A172 (cell line): Measurements from ENCODE around the gene ARHGAP22. TPM values are rescaled to one million over a fixed set of nuclear protein-coding genes. Genes with fewer than 3 reads are reported as not detected.

Experiments
- DNase-seq: peaks from one replicate; pipeline ENCODE4 v3.0.0-alpha.2; 2015; ENCODE audit warnings: low spot score
- total RNA-seq: library from RNA; depleted of rRNA; stranded (reverse); fragments of >200 nt; shearing (Covaris generic); gene quantifications from 2 replicates; pipeline ENCODE4 v1.2.3, GENCODE V29; 2014

Gene ARHGAP22
- total RNA-seq, 1 experiment from 2014 or later: 8.2 TPM

DNA sequence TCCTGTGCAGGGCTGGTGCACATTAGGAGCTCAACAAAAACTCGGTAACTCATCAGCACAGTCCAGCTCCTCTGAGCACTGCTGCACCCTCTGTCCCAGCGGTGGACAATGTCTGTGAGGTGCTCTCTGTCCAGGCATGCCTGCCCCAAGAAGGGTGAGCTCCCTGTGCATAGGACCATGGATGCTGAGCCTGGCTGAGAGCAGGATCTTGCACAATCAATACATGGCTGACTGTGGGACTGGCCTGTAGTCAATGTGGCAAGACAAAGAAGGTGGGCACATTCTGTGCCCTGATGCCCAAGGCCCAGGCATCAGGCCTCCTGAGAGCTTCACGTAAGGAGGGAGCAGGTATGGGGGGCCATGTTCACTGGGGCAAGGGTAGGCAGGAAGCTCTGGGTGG lies 17.1 kb downstream of the ARHGAP22 start:
- no peak for DNase-seq

DNA sequence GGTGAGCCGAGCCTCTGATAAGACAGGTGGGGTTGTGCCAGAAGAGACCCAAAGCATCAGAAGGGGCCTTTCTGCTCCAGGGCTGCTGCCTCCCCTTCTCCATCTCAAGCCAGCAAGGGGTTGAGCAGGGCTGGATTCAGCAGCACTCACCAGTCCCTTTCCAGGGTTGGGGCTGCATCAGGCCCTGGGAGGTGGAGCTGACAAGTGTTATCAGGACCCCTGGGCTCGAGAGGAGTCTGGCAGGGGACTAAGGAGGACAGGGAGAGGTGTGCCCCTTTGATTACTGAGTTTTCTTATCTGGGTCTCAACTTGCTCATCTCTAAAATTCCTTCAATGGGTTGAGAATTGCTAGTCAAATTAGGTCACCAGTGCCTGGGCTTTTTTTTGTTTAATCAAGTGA lies 17.8 kb downstream of the ARHGAP22 start:
- DNase-seq: no peak

DNA sequence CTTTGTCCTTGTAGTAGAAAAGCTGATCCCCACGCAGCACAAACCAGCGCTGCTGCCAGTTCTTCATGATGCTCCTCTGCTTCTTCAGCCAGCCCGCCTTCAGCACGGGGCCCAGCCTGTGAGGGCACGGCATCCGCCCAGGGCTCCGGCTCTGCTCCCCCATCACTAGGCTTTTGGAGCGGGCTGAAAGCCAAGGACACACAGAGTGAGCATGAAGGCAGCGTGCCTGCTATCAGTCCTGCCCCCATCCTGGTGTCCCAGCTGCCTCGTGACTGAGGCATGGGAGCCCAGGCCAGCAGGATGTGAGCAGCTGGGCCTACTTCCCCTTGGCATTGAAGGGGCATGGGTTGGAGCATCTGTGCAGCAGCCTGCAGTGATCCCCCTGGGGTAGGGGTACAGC lies 21.9 kb downstream of the ARHGAP22 start:
- DNase-seq: no peak

DNA sequence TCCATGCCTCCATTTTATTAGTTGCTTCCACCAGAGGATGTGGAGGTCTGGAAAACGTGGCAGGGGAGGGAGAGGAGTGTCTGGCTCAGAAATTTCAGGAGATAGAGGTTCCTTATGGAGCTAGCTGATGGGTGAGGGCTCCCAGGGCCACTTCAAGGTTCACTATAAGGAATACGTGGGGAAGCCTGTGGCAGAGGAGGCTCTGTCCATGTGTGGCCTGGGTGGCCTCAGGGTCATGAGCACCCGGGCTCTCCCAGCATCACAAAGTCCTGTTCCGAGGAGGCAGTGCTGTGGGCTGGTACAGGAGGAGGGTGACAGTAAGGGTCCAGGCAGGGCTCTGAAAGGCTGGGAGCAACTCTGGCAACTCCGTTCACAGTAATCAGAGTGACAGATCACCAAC lies 24.6 kb downstream of the ARHGAP22 start:
- no peak for DNase-seq

DNA sequence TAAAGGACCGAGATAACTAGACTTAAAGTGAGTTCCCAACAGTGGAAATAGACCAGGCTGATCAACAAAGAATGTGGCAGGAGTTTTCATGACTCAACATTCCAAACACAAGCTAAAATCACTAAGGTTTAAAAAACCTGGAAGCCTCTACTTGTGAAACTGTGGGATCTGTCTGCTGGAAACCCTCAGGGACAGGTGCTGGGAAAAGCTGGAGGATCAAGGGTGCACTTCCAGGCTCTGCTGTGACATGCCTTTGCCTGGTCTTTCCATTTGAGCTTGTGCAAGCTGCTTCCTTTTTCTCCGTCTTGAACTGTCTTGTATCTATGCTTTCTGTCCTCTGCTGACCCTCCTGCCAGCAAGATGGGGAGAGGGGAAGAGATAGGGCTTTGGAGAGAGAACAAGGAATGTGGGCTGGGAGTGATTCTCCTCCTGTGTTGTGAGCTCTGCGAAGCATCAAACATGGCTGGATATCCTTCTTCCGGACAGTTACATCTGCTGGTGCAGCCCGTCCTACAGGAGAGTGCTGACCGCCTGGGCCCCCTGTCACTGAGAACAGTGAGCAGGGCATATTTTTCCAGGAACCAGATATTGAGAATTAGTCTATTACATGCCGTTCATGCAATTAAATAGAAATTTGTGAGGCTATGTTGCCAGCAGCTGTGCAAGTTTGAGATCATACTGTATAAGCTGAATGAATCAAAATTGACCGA lies 25.5 kb downstream of the ARHGAP22 start:
- DNase-seq: peak; percentile 10

DNA sequence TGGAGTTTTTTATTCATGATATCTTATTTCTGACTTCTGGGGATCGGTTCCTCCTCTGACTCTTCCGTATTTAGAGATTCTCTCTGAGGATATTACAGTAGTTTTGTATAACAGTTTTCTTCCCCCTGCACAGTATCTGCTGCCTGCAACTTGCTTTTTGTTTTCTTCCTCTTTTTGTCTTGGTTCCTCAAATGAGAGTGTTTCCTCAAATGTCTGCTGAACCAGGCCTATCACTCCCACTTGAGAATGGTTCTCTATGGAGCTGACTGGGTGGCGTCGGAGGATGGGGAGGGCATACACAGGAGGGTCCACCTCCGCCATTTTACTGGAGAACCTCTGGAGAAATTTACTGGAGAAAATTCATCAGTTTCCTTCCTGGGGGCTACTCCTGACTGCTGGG lies 27.7 kb downstream of the ARHGAP22 start:
- no peak for DNase-seq

DNA sequence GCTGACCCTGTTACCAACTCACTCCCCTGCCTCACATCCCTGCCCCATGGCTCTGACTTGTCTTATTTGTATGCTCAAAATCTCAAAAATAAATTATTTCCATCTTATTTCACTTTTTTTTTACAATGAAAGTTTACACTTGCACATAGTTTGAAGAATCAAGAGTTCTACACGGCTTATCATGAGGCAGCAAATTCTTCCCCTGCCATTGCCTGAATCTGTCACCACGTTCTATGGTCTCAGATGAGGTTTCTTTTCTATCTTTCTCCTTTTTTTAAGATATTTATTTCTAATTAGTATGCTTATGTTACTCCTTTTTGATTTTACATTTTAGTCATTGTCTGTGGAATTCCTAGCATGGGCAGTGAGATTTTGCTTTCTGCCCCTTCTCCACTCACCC lies 28.4 kb downstream of the ARHGAP22 start:
- DNase-seq: no peak

DNA sequence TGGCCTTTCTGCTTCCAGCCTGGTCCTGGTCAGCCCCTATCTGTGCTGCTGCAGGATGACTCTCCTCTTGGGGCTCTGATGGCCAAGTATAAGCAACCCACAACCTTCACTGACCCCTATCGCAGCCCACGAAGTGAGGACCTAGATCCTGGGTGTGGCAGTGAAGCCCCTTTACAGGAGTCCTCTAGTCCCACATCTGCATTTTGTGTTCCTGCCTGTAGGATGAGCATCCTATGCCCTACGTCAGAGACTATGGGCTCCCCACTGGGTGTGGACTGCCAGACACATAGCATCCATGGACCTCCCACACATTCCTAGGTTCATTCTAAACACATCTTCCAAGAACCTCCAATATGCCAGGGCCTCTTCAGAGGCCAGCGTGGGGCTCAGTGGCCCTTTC lies 29.0 kb downstream of the ARHGAP22 start:
- no peak for DNase-seq

DNA sequence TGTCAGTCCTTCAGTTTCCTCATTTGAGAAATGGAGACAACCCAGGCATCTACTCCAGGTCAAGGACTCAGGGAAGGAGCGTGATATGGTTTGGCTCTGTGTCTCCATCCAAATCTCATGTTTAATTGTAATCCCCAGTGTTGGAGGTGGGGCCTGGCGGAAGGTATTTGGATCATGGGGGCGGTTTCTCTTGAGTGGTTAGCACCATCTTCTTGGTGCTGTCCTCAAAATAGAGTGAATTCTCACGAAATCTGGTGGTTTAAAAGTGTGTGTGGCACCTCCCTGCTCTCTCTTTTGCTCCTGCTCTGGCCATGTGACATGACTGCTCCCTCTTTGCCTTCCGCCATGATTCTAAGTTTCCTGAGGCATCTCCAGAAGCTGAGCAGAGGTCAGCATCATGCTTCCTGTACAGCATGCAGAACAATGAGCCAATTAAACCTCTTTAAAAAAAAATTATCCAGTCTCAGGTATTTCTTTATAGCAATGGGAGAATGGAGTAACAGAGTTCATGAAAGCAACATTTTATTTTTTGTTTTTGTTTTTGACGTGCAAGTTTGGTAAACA lies 30.0 kb downstream of the ARHGAP22 start:
- DNase-seq: no peak

DNA sequence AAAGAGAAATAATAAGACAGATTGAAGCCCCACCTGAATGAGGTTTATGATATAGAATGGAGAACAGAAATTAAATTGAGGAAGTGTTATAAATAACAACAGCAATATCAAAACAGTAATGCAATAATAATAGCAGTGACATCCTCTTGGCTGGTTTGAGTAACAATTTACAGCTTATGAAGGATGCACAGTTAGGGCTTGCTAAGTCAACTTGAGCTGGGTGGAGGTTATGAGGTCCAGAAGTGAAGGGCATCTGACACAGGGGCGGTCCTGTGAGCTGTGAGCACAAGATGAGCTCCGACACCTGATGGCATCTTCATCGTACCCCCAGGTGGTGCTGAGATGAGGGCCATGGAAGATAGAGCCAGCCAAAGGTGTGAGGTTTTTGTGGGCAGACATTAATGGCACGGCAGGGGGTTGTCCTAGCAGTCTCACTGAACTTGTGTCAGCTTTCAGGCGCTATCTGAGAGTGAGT lies 30.5 kb downstream of the ARHGAP22 start:
- no peak for DNase-seq

DNA sequence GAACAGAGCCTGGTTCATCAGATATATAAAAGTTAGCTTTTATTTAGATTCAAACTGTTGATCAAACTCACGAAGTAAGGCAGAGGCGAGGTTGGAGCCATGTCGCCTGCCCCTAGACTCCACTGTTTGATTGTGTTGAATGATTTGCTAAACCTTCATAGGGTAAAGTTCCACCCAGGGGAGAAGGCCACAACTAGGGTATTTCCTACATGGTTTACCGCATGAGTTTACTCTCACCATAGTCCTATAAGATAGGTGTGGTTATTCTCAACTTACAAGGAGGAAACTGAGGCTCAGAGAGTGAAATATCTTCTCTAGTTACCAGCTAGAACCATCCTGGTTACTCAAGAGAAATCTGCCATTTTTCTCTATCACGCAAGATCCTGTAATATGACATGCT lies 31.8 kb downstream of the ARHGAP22 start:
- no peak for DNase-seq

DNA sequence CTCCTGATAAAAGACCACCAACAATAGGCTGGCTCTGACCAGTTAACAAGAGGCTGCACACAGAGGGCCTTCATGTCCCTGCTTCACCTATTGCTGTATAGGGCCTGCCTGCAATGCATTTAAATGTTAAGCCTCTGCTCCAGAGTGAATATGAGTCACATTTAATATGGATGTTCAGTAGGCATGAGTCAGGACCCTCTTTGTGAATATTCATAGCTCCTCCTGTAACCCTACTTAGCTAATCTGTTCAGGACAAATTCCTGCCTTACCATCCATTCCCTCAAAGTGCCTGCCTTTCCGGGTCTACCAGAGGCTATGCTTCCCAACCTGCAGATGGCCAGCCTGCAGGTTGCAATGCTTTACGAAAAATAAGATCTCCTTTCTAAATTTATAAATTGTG lies 32.5 kb downstream of the ARHGAP22 start:
- DNase-seq: peak; percentile 56

DNA sequence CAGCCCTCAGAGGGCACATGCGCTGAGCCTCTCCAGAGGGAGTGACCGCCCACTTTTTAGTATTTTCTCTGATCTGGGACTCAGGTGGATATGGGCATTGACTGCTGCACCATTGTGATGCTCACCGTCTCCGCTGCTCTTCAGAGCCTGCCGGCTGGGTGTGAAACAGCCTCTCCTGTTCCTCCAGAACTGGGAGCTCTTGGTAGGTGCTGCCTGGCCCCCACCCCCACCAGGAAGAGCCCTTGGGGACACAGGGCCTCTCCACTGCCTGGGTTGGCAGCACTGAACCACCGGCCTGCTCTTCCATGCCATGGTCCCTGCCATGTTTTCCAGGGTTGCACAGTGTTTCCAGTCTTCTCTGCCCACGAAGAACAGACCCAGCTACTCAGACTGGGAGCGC lies 36.3 kb downstream of the ARHGAP22 start:
- no peak for DNase-seq

DNA sequence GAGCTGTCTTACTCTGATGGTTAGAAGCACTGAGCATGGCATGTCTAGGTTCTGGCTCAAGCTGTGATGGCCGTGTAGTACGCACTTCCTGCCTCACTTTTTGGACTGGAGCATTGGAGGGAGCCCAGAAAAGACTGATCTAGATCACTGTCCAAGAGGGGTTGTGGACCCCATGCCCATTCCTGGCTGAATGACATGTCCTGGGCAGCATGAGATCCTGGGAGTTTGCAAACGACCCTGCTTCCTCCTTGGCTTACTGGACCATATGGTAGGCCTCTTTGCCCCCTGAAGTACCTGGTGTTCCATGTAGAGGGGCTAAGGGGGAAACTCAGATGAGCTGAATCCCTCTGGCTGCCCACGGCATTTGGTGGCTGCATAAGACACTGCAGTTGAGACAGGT lies 36.7 kb downstream of the ARHGAP22 start:
- DNase-seq: no peak

DNA sequence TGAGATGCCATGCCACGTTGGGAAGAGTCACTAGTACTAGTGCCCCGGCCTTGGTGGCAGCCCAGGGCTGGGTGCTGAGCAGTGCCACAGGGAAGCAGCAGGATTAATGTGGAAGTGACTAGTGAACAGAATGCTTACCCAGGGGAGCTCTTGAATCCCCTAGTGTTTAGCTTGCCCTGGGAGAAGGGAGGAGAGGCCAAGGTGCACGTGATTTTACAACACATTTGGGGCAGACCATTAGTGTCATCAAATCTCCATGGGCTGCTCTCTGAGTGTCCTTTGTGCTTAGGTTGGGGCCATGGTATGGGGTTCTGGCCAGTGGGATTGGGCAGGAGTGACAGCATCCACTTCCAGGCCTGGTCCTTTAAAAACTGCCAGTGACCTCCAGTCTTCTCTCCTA lies 37.5 kb downstream of the ARHGAP22 start:
- DNase-seq: no peak

DNA sequence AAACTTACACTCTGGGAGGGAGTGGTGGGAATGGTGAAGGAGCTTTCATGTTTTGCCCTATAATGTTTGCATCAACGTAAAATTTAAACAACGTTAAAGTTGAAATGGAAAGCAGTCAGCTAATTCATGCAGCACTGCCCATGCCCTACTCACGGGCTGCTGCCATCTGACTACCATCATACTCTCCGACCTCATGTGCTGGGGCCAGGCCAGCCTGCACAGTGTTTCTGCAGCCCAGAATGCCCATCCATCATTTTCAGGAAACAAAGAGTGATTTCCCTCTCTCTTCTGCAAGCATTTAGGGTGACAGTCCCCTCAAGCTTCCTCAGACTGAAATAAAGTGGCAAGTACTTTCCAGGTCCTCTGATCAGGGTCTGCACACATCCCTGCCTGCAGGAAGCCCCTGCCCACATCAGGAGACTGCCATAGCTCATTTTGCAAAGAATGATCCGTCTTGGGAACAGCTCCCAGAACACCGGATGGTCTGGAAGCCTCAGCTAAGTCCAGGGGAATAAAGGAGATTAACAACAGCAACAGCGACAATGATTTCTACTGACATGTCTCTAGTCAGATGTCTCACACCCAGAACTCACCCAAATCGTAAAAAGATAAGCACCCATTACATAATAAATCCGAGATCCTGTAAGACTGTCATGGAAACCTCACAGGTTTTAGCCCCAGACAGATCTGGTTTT lies 40.3 kb downstream of the ARHGAP22 start:
- DNase-seq: no peak

DNA sequence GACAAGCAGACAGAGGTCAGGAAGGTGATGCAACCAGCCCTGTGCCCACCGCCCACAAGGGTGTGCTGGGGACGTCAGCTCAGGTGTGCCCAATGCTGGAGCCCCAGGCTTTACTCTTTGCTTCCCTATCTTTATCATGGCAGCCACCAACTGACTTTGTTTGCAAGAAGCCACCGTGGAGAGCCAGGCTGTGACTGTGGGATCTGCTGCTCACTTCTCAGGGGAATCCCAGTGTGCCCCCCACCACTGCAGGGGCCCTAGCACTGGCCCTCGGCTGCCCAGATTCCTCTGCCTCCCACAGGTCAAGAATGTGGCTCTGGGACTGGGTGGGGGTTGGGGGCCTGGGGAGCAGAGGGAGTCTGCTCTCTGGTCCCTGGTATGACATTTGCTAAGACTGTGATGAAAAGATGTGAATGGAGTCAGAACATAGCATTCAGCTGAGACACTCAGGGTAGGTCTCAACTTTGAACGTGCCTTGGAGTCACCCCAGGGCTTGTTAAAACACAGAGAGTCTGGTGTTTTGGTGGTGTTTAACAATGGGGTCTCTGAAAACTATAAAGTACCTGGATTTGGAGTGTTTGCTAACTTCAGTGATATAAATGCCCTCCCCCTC lies 47.3 kb downstream of the ARHGAP22 start:
- DNase-seq: no peak

DNA sequence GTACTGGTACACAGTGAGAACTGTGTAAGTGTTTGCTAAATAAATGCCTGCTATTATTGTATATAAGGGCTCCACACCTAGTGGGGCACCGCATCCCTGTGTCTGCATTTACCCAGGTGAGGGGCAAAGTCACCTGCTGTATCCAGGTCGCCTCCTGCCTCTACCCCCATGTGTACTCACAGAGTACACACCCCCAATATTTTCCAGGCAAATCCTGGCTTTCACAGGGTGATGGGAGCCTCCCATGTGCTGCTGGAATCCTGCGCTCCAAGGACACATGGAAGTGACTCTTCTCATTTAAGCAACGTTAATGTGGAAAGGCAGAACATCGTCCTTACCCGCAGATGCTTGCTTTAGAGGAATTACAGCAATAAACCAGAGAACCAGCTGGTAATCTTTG lies 48.2 kb downstream of the ARHGAP22 start:
- no peak for DNase-seq

DNA sequence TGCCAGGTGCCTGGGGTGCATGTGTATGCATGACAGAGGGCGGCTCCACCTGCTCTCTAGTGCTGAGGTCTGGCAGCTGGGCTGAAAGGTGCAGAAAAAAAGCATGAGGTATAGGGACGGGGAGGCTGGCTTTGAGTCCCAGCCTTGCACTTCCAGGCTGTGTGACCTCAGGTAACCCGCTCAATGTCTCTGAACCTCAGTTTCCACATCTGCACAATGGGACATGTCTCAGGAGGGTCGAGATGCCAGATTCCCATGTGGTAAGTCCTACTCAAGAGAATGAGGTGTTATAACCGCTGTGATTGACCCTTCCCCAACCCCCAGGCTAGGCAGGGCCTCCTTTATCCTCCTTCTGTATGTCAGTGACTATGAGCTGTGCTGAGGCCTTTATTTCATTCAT lies 48.8 kb downstream of the ARHGAP22 start:
- no peak for DNase-seq

DNA sequence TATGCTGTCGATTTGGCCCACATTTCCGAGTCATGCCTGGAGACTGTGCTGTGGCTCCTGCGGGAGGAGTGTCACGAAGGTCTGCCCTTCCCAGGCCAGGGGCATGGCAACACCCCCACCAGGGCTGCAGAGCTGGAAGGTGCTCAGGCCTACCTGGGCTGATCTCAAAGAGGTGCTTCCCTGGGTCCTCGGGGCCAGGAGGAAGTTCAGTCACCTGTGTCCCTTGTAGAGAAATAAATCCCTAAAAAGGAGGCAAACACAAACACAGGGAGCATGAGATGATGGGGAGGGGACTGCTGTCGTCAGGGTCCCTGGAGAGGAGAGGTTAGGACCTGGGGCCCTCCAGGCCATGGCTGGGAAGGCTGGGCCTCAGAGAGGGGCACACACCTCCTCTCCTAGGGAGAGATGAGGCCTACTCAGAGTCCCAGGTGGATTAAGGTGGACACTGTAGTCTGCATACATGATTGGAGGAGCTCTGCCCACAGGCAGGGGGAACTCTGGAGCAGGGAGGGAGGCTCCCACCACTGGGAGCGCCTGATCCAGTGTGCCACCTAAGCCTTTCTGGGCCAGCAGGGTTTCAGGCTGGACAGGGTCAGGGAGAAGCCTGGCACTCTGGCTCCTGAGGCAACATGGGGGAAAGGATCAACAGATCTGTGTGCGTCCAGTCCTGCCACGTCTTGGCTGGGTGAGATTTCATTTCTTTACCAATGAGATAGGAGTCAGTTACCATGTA lies 49.4 kb downstream of the ARHGAP22 start:
- DNase-seq: no peak

DNA sequence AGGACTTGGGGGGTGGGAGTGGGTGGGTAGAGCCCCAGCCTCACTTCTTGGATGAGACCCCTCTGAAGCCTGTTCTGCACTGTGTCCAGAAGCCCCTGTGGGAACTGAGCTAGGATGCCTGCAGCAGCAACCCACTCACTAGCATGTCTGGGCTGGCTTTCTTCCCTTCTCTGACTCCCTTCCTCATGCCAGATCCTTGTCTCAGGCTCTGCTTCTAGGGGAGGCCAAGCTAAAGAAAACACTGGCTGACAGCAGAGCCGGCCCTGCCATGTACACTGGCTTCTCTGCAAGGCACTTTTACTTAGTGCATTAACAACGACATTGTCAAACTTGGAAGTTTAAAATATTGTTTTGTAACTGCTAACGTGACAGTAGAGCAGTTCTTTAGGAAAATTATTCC lies 50.2 kb downstream of the ARHGAP22 start:
- no peak for DNase-seq

DNA sequence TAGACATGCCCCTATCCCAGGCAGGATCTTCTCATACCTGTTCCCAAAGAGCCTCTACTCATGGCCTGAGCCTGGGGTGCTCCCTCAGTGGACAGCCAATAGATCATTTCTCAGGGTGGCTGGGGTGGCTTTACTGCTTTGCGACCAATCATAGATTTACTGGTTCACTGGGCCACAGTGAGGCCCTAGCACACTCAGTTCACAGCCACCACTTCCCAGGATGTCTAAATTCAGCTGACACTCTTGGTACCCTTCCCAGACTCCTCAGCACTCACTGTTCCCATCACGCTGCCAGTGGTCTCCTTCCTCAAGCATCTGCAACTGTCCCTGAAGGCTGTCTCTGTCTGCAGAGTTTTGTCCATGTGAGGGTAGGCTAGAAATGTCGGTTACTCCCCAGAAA lies 50.6 kb downstream of the ARHGAP22 start:
- DNase-seq: no peak
